HepG2 (cell line): ENCODE results near the gene ZNF385B. TPM values are rescaled to one million over a fixed set of nuclear protein-coding genes. Genes with fewer than 3 reads are reported as not detected.

ENCODE experiments used
- ATAC-seq: fragments of 200-7000 bp; cut with Tn5 transposase; 3 replicates; pipeline ENCODE4 v1.9.1; 2020; ENCODE audit warnings: mild to moderate bottlenecking, moderate library complexity
- BruUV-seq: library from RNA; stranded (reverse); fragments of 400-500 nt; replicated peaks from 2 replicates; lab custom pipeline; 2021; lab: Mats Ljungman, UMichigan
- CTCF ChIA-PET: fragments of 300-600 bp; formaldehyde crosslinking; extraction: SDS; loops from one replicate; lab custom pipeline; 2021; ENCODE audit warnings: low total read pairs, inconsistent platforms, low intra/inter-chr PET ratio; lab: Yijun Ruan, JAX
- POLR2A ChIA-PET: fragments of 350-600 bp; sonication (Branson Sonifier 250); formaldehyde crosslinking; loops from one replicate; lab custom pipeline; 2020; ENCODE audit warnings: antibody characterized with exemption, inconsistent platforms; lab: Yijun Ruan, JAX
- DNase-seq: peaks from one replicate; pipeline ENCODE4 v3.0.0-alpha.2; 2015; ENCODE audit warnings: low spot score
- FAIRE-seq: peaks from 3 replicates; lab custom pipeline; 2011; peaks lifted over from hg19 to GRCh38; lab: Jason Lieb, UNC
- H2AFZ ChIP-seq: one replicate; pipeline ENCODE4 v1.6.1; 2011; ENCODE audit warnings: low read length, inconsistent platforms
- H3K27ac ChIP-seq: fragments of 300-600 bp; 3 replicates; pipeline ENCODE4 v1.8.0; 2011; ENCODE audit warnings: mixed run types, mild to moderate bottlenecking, mixed read lengths, low read length, inconsistent platforms; ENCODE audit not compliant: insufficient read depth; ENCODE audit errors: extremely low read length
- H3K27me3 ChIP-seq, 2 experiments: fragments of 200-600 bp in 1 of 2; 2 replicates in 1 of 2; 3 replicates in 1 of 2; pipeline versions ENCODE4 v1.6.0 to v1.8.0; 2011; ENCODE audit warnings: low read length in 2 of 2, mild to moderate bottlenecking in 2 of 2, moderate library complexity in 2 of 2, inconsistent platforms in 1 of 2; ENCODE audit not compliant: insufficient read depth in 2 of 2, control insufficient read depth in 1 of 2
- H3K36me3 ChIP-seq, 2 experiments: fragments of 200-600 bp in 1 of 2; replicated peaks in 1 of 2; 2 replicates in 1 of 2; 3 replicates in 1 of 2; pipeline versions ENCODE4 v1.5.1 to v1.8.0; 2011; ENCODE audit warnings: low read length in 2 of 2, inconsistent platforms in 1 of 2; ENCODE audit not compliant: insufficient read depth in 2 of 2, control insufficient read depth in 1 of 2
- H3K4me1 ChIP-seq: 2 replicates; pipeline ENCODE4 v1.5.1; 2012; ENCODE audit warnings: low read length, inconsistent platforms; ENCODE audit not compliant: insufficient read depth
- H3K4me2 ChIP-seq: 2 replicates; pipeline ENCODE4 v1.6.0; 2011; ENCODE audit warnings: low read depth, low read length, inconsistent platforms
- H3K4me3 ChIP-seq, 3 experiments: fragments of 200-600 bp in 1 of 3; sonication (generic), shearing (Covaris generic) in 1 of 3; replicated peaks in 1 of 3; 2 replicates each; pipeline ENCODE4 v1.5.1; 2011 to 2016; ENCODE audit warnings: low read length in 3 of 3, inconsistent platforms in 2 of 3, low read depth in 2 of 3, mild to moderate bottlenecking in 2 of 3, control low read depth in 1 of 3, mixed read lengths in 1 of 3; ENCODE audit not compliant: insufficient read depth in 1 of 3
- H3K79me2 ChIP-seq: one replicate; pipeline ENCODE4 v1.6.1; 2011; ENCODE audit warnings: low read length, inconsistent platforms; ENCODE audit not compliant: insufficient read depth
- H3K9ac ChIP-seq: 2 replicates; pipeline ENCODE4 v1.6.0; 2011; ENCODE audit warnings: mild to moderate bottlenecking, low read depth, low read length, inconsistent platforms; ENCODE audit not compliant: insufficient read depth
- H3K9me3 ChIP-seq: 2 replicates; pipeline ENCODE4 v1.5.1; 2012; ENCODE audit warnings: mild to moderate bottlenecking, low read length
- H4K20me1 ChIP-seq: 2 replicates; pipeline ENCODE4 v1.6.0; 2011; ENCODE audit warnings: inconsistent platforms, mild to moderate bottlenecking, low read length, moderate library complexity; ENCODE audit not compliant: insufficient read depth
- ATF1 ChIP-seq: IDR thresholded peaks from 2 replicates; pipeline ENCODE4 v1.6.1; 2016; ENCODE audit warnings: mild to moderate bottlenecking, control low read depth
- CEBPG ChIP-seq: IDR thresholded peaks from 2 replicates; pipeline ENCODE4 v1.6.1; 2016
- FOXA1 ChIP-seq, 2 experiments: fragments of 450-650 bp in 1 of 2; sonication (generic) in 1 of 2; formaldehyde crosslinking in 1 of 2; IDR thresholded peaks; 2 replicates each; pipeline versions ENCODE4 v1.4.0 to v1.6.1; 2016 to 2020; ENCODE audit warnings: missing genetic modification reagents in 1 of 2
- FOXO4 ChIP-seq: sonication (generic); formaldehyde crosslinking; conservative IDR thresholded peaks from 2 replicates; pipeline ENCODE4 v1.8.1; 2023; ENCODE audit warnings: missing genetic modification reagents
- JARID2 ChIP-seq: sonication (generic); formaldehyde crosslinking; IDR thresholded peaks from 2 replicates; pipeline ENCODE4 v1.8.1; 2023; ENCODE audit warnings: missing genetic modification reagents, inconsistent platforms; ENCODE audit not compliant: insufficient replicate concordance
- KAT8 ChIP-seq: IDR thresholded peaks from 2 replicates; pipeline ENCODE4 v1.6.1; 2016; ENCODE audit warnings: missing genetic modification reagents, missing compliant biosample characterization
- NFIB ChIP-seq: sonication (generic); formaldehyde crosslinking; IDR thresholded peaks from 2 replicates; pipeline ENCODE4 v1.9.0; 2021; ENCODE audit warnings: missing genetic modification reagents, mild to moderate bottlenecking, borderline replicate concordance
- NFRKB ChIP-seq: fragments of 450-650 bp; IDR thresholded peaks from 2 replicates; pipeline ENCODE4 v1.6.1; 2017
- SETDB1 ChIP-seq: sonication (generic); formaldehyde crosslinking; IDR thresholded peaks from 2 replicates; pipeline ENCODE4 v1.5.1; 2020; ENCODE audit warnings: missing genetic modification reagents, mild to moderate bottlenecking, borderline replicate concordance
- SMC3 ChIP-seq: IDR thresholded peaks from 2 replicates; pipeline ENCODE4 v1.6.1; 2011; ENCODE audit warnings: low read length, improper control_type of control experiment
- SOX5 ChIP-seq: IDR thresholded peaks from 2 replicates; pipeline ENCODE4 v1.6.1; 2016; ENCODE audit warnings: borderline replicate concordance
- SP2 ChIP-seq: sonication (generic); formaldehyde crosslinking; IDR thresholded peaks from 2 replicates; pipeline ENCODE4 v1.5.1; 2020; ENCODE audit warnings: mild to moderate bottlenecking, missing genetic modification reagents
- SP5 ChIP-seq: IDR thresholded peaks from 2 replicates; pipeline ENCODE4 v1.6.1; 2016; ENCODE audit warnings: low read depth, borderline replicate concordance
- STAG1 ChIP-seq: sonication (generic); formaldehyde crosslinking; IDR thresholded peaks from 2 replicates; pipeline ENCODE4 v1.4.0; 2020; ENCODE audit warnings: missing genetic modification reagents
- ZFP41 ChIP-seq: sonication (generic); formaldehyde crosslinking; IDR thresholded peaks from 2 replicates; pipeline ENCODE4 v1.4.0; 2020; ENCODE audit warnings: mild to moderate bottlenecking, missing genetic modification reagents, borderline replicate concordance
- ZKSCAN8 ChIP-seq: IDR thresholded peaks from 2 replicates; pipeline ENCODE4 v1.6.1; 2016; ENCODE audit warnings: borderline replicate concordance, missing genetic modification reagents, missing compliant biosample characterization
- ZNF12 ChIP-seq: sonication (generic); formaldehyde crosslinking; IDR thresholded peaks from 2 replicates; pipeline ENCODE4 v1.5.0; 2020; ENCODE audit warnings: missing genetic modification reagents
- ZNF30 ChIP-seq: sonication (generic); formaldehyde crosslinking; IDR thresholded peaks from 2 replicates; pipeline ENCODE4 v1.5.0; 2020; ENCODE audit warnings: mild to moderate bottlenecking, missing genetic modification reagents
- ZNF543 ChIP-seq: sonication (generic); formaldehyde crosslinking; IDR thresholded peaks from 2 replicates; pipeline ENCODE4 v1.4.0; 2020; ENCODE audit warnings: mild to moderate bottlenecking, missing genetic modification reagents
- ZNF564 ChIP-seq: sonication (generic); formaldehyde crosslinking; IDR thresholded peaks from 2 replicates; pipeline ENCODE4 v1.8.1; 2023; ENCODE audit warnings: mild to moderate bottlenecking, missing genetic modification reagents
- ZNF878 ChIP-seq: sonication (generic); formaldehyde crosslinking; IDR thresholded peaks from 2 replicates; pipeline ENCODE4 v1.8.1; 2023; ENCODE audit warnings: mild to moderate bottlenecking, missing genetic modification reagents, moderate library complexity
- WGBS: methylation state at CpG from one replicate; pipeline ENCODE4 v1.1.6; 2017; ENCODE audit warnings: low lambda C conversion rate; 5-methylcytosine and 5-hydroxymethylcytosine counted together
- in situ Hi-C: cut with HindIII; loops from 2 replicates; pipeline ENCODE4 v1.10.0; 2017; ENCODE audit warnings: low pct_unique_long_range_greater_than_20kb; ENCODE audit not compliant: extremely low pct_ligation_motif_present
- intact Hi-C: fragments of 100-400 bp; cut with micrococcal nuclease; formaldehyde crosslinking; loops from one replicate; pipeline ENCODE4 v1.10.0; 2022; ENCODE audit not compliant: unreplicated experiment
- polyA plus RNA-seq, 8 experiments: library from polyadenylated mRNA; depleted of rRNA in 3 of 8; stranded (reverse) in 7 of 8; unstranded in 1 of 8; fragments of >200 nt; fragmentation: Illumina TruSeq in 4 of 8; extraction: Trizol in 4 of 8; gene quantifications; 2 replicates each; pipeline versions ENCODE4 v1.2.1 to v1.2.3, GENCODE V29; 2011 to 2016; ENCODE audit warnings: low read depth in 4 of 8, missing spikeins in 1 of 8, mixed read lengths in 1 of 8; ENCODE audit not compliant: insufficient read depth in 1 of 8
- total RNA-seq, 5 experiments: library from RNA; depleted of rRNA; stranded (reverse); fragments of >200 nt; fragmentation: Illumina TruSeq; extraction: Trizol; gene quantifications; 2 replicates each; pipeline ENCODE4 v1.2.3, GENCODE V29; 2016; ENCODE audit warnings: low read depth in 1 of 5
- TF ChIP-seq, protein P1 (sequence below): IDR thresholded peaks from 2 replicates; pipeline ENCODE4 v1.6.1; 2016; ENCODE audit warnings: mild to moderate bottlenecking
- TF ChIP-seq, protein P2 (sequence below): sonication (generic); formaldehyde crosslinking; IDR thresholded peaks from 2 replicates; pipeline ENCODE4 v1.8.0; 2022; ENCODE audit warnings: mild to moderate bottlenecking, missing genetic modification reagents

The ZNF385B gene
- total and polyA plus RNA-seq, 2 of the 13 experiments (the other 11 are each of a cell fraction or from before 2014, with no cell fraction given), result 3.3 to 6.7 TPM

GRCh38 chr2:179422037-179422643 lies 439.3 kb downstream of the ZNF385B start:
- no peak for FAIRE-seq
- H3K79me2 ChIP-seq, result no peaks in the 10 kb centered on the region
- H4K20me1 ChIP-seq, result no peaks in the 10 kb centered on the region
- no peak overlapping the region for H3K4me2 ChIP-seq
- no TSS peak for BruUV-seq
- no peaks in the 10 kb centered on the region for H3K27me3 ChIP-seq
- H3K4me1 ChIP-seq, result no peaks in the 10 kb centered on the region
- H3K27ac ChIP-seq, result no peak overlapping the region
- ATAC-seq, result peak; percentile 97
- no peak overlapping the region for H3K9ac ChIP-seq
- no peak overlapping the region for H2AFZ ChIP-seq
- no peaks in the 10 kb centered on the region for H3K36me3 ChIP-seq
- H3K4me3 ChIP-seq, result no peak overlapping the region
- DNase-seq, result peak; percentile 75
- in situ Hi-C loops (loop anchor here (5.0 to 10.0 kb wide), 2 partner anchors 163 to 330 kb away; no protein-coding TSS in a partner anchor), intact Hi-C loops (loop anchor here (1.0 to 5.0 kb wide), 4 partner anchors 158 to 475 kb away; no protein-coding TSS in a partner anchor)
- H3K9me3 ChIP-seq, result no peaks in the 10 kb centered on the region
- POLR2A ChIA-PET, result no interaction called here
- CTCF ChIA-PET, result interaction anchor here (0.7 to 3.5 kb wide), 5 partner anchors 18 to 477 kb away, joined by 3 to 81 read pairs (median 3); no protein-coding TSS in a partner anchor
- 3% methylated on average over 5 of the region's 5 CpGs for WGBS
- TF ChIP-seq, protein P1, sequence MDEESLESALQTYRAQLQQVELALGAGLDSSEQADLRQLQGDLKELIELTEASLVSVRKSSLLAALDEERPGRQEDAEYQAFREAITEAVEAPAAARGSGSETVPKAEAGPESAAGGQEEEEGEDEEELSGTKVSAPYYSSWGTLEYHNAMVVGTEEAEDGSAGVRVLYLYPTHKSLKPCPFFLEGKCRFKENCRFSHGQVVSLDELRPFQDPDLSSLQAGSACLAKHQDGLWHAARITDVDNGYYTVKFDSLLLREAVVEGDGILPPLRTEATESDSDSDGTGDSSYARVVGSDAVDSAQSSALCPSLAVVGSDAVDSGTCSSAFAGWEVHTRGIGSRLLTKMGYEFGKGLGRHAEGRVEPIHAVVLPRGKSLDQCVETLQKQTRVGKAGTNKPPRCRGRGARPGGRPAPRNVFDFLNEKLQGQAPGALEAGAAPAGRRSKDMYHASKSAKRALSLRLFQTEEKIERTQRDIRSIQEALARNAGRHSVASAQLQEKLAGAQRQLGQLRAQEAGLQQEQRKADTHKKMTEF, result peak; percentile 30; the same call in 1 of the 2 replicates
- TF ChIP-seq CEBPG (CRISPR knock-in tag) (peak; percentile 33; the same call in 1 of the 2 replicates), SETDB1 (CRISPR knock-in tag) (no peak), ZNF878 (CRISPR knock-in tag) (no peak), ZNF12 (CRISPR knock-in tag) (no peak), ZNF30 (no peak), ATF1 (CRISPR knock-in tag) (no peak), FOXA1 (IDR thresholded peaks at IDR 0.05) (no peak), FOXA1 (CRISPR knock-in tag; IDR thresholded peaks at IDR 0.05) (0 out of 2 replicates have a peak, but pooled peaks have one; percentile 6), STAG1 (CRISPR knock-in tag) (peak; percentile 97), NFRKB (no peak), JARID2 (no peak), SMC3 (peak; percentile 99), SOX5 (CRISPR knock-in tag) (peak; percentile 28; the same call in 1 of the 2 replicates), KAT8 (CRISPR knock-in tag) (peak; percentile 48; the same call in 1 of the 2 replicates), SP5 (CRISPR knock-in tag) (no peak), FOXO4 (CRISPR knock-in tag) (no peak), ZNF543 (no peak), NFIB (CRISPR knock-in tag) (no peak), ZNF564 (no peak), ZFP41 (CRISPR knock-in tag) (no peak), SP2 (CRISPR knock-in tag) (no peak), ZKSCAN8 (CRISPR knock-in tag) (peak; percentile 44; the same call in 1 of the 2 replicates)
- TF ChIP-seq, protein P2, sequence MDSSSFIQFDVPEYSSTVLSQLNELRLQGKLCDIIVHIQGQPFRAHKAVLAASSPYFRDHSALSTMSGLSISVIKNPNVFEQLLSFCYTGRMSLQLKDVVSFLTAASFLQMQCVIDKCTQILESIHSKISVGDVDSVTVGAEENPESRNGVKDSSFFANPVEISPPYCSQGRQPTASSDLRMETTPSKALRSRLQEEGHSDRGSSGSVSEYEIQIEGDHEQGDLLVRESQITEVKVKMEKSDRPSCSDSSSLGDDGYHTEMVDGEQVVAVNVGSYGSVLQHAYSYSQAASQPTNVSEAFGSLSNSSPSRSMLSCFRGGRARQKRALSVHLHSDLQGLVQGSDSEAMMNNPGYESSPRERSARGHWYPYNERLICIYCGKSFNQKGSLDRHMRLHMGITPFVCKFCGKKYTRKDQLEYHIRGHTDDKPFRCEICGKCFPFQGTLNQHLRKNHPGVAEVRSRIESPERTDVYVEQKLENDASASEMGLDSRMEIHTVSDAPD, result no peak
